ENCODE data around the gene KIRREL3. TPM values are rescaled to one million over a fixed set of nuclear protein-coding genes. Genes with fewer than 3 reads are reported as not detected.

Gene KIRREL3
- total RNA-seq, 4 donors from 2014 or later = 0.82 to 15.7 (median 1.4) TPM; not detected in 1

DNA sequence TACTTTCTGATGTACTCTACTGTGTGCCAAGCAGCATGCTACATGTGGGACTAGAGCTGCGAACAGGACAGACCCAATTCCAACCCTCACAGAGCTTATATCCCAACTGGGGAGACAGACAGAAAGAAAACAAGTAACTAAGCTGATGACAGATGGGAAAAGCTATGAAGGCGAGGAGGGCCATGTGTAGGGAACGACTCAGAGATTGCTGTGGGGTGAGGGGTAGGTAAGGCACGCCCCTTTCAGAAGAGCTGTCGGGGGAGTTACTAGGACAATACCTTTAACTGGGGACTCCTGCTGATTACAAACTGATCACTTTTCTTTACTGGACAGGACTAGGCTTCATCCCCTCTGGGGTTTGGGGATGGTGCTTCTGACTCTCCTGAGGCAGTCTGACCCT, 596.2 kb downstream of the KIRREL3 start:
- TF ChIP-seq POLR2AphosphoS5 (IDR thresholded peaks at IDR 0.05) (no peak), POLR2A (IDR thresholded peaks at IDR 0.05) (no peak), EP300 (IDR thresholded peaks at IDR 0.05; ENCODE audit: low read depth) (no peak)
- TF ChIP-seq, protein P1, sequence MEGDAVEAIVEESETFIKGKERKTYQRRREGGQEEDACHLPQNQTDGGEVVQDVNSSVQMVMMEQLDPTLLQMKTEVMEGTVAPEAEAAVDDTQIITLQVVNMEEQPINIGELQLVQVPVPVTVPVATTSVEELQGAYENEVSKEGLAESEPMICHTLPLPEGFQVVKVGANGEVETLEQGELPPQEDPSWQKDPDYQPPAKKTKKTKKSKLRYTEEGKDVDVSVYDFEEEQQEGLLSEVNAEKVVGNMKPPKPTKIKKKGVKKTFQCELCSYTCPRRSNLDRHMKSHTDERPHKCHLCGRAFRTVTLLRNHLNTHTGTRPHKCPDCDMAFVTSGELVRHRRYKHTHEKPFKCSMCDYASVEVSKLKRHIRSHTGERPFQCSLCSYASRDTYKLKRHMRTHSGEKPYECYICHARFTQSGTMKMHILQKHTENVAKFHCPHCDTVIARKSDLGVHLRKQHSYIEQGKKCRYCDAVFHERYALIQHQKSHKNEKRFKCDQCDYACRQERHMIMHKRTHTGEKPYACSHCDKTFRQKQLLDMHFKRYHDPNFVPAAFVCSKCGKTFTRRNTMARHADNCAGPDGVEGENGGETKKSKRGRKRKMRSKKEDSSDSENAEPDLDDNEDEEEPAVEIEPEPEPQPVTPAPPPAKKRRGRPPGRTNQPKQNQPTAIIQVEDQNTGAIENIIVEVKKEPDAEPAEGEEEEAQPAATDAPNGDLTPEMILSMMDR (IDR thresholded peaks at IDR 0.05) = no peak
- intact Hi-C loops (cut with DNase I; ENCODE audit: low total_unique reads) = no loop called here
- in situ Hi-C loops (cut with MboI; ENCODE audit: low pct_ligation_motif_present in 1 of 4, low pct_unique_long_range_greater_than_20kb in 1 of 4, low sequenced_read_pairs in 3 of 4) = loop anchor here in 1 of 4 donors (25.0 kb wide), 1 partner anchor 92 kb away; the partner anchor contains the start of gene DCPS
- Histone ChIP-seq H3K9me3 (no peaks in the 10 kb centered on the region), H3K4me3 (no peak overlapping the region), H3K36me3 (no peaks in the 10 kb centered on the region), H3K4me1 (peaks cover 0 to 26% (median 9%) of the 10 kb centered on the region in 4 donors), H3K27ac (no peak overlapping the region), H3K27me3 (no peaks in the 10 kb centered on the region)
- DNase-seq = no peak
- 96 to 100% methylated on average over 1 to 5 of the region's 5 CpGs for WGBS, 2 donors (ENCODE audit: low coverage in 1 of 2)

DNA sequence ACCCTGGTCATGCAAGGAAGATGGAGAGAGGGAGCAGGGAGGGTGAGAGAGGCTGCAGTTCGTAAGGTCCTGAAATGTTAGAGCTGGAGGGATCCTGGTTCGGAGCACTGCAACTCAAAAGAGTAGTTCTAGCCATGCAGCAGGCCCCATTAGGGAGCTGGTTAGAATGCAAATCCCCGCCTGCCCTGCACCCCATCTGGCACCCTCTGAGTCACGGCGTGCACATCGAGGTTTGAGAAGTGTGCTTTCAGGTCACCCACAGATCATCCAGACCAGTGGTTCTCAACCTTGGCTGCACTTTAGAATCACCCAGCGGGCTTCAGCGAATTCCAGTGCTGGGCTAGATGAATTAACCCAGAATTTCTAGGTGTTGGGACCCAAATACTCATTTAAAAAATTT, 596.9 kb downstream of the KIRREL3 start:
- in situ Hi-C loops (cut with MboI; ENCODE audit: low pct_ligation_motif_present in 1 of 4, low pct_unique_long_range_greater_than_20kb in 1 of 4, low sequenced_read_pairs in 3 of 4) = loop anchor here in 1 of 4 donors (25.0 kb wide), 1 partner anchor 91 kb away; the partner anchor contains the start of gene DCPS
- H3K4me1 ChIP-seq = peaks cover 0 to 26% (median 9%) of the 10 kb centered on the region in 4 donors
- TF ChIP-seq, protein P1 (IDR thresholded peaks at IDR 0.05) = no peak
- TF ChIP-seq POLR2A (IDR thresholded peaks at IDR 0.05) (no peak), POLR2AphosphoS5 (IDR thresholded peaks at IDR 0.05) (no peak), EP300 (IDR thresholded peaks at IDR 0.05; ENCODE audit: low read depth) (no peak)
- H3K9me3 ChIP-seq = no peaks in the 10 kb centered on the region
- WGBS, 2 donors (ENCODE audit: low coverage in 1 of 2) = 88 to 100% methylated on average over 3 to 8 of the region's 8 CpGs
- no peak overlapping the region for H3K4me3 ChIP-seq
- H3K36me3 ChIP-seq = no peaks in the 10 kb centered on the region
- H3K27me3 ChIP-seq = no peaks in the 10 kb centered on the region
- DNase-seq = no peak
- peak overlapping the region in 2 of 4 donors; percentile 20 to 33 for H3K27ac ChIP-seq
- intact Hi-C loops (cut with DNase I; ENCODE audit: low total_unique reads) = no loop called here

DNA sequence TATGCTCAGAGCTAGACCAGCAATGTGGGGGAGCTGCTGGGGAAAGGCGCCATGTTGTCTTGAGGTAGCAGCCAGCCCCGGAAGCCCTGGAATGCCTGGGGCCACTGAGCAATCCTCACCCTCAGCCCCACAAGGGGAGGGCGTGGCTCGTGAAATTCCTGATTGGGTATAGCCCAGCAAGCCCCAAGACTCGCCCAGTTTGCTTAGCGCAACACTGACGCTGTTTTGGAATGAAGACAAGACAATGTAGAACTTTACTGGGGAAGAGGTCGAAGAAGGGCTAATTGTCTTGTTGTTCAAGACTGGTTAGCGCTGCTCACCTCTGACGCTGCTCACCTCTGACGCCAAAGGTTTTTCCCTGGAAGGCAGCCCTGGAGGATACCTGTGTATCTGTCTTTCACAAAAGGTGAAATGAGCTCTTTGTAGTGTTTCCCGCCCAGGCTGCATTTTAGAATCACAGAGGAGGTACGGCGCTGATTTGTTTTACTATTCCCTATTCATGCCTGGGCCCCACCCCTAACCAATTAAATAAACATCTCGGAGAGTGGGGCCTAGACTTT, 597.5 kb downstream of the KIRREL3 start:
- 62 to 65% methylated on average over 4 to 15 of the region's 15 CpGs for WGBS, 2 donors (ENCODE audit: low coverage in 1 of 2)
- TF ChIP-seq POLR2AphosphoS5 (IDR thresholded peaks at IDR 0.05) (peak in 1 of 3 donors; percentile 40), EP300 (IDR thresholded peaks at IDR 0.05; ENCODE audit: low read depth) (no peak)
- H3K27ac ChIP-seq = peak overlapping the region in 2 of 4 donors; percentile 21 to 33
- peak; percentile 82 for DNase-seq
- in situ Hi-C loops (cut with MboI; ENCODE audit: low pct_ligation_motif_present in 1 of 4, low pct_unique_long_range_greater_than_20kb in 1 of 4, low sequenced_read_pairs in 3 of 4) = loop anchor here in 1 of 4 donors (25.0 kb wide), 1 partner anchor 91 kb away; the partner anchor contains the start of gene DCPS
- H3K9me3 ChIP-seq = no peaks in the 10 kb centered on the region
- H3K4me3 ChIP-seq = no peak overlapping the region
- intact Hi-C loops (cut with DNase I; ENCODE audit: low total_unique reads) = no loop called here
- no peaks in the 10 kb centered on the region for H3K36me3 ChIP-seq
- peaks cover 0 to 26% (median 9%) of the 10 kb centered on the region in 4 donors for H3K4me1 ChIP-seq
- H3K27me3 ChIP-seq = no peaks in the 10 kb centered on the region

DNA sequence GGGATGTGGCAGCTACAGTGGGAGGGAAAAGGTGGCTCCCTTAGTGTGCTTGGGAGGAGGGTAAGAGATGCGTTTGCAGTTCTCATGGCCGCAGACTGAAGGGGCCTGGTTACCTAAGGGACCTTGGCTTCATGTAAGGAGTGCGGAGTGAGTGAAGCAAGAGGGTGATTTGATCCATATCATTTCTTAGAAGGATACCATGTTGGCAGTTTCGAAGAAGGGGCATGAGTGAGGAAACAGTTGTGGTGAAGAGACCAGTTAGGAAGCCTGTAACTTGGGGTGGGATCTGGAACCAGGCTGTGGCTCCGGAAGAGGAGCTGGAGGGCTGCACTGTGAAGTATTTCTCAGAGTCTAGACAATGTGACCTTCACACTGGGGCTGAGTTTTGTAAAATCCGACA, 600.1 kb downstream of the KIRREL3 start:
- H3K27me3 ChIP-seq = no peaks in the 10 kb centered on the region
- H3K4me1 ChIP-seq = peaks cover 0 to 21% (median 6%) of the 10 kb centered on the region in 4 donors
- intact Hi-C loops (cut with DNase I; ENCODE audit: low total_unique reads) = no loop called here
- H3K9me3 ChIP-seq = no peaks in the 10 kb centered on the region
- WGBS, 2 donors (ENCODE audit: low coverage in 1 of 2) = 96% methylated on average over 4 to 6 of the region's 6 CpGs
- H3K36me3 ChIP-seq = no peaks in the 10 kb centered on the region
- H3K4me3 ChIP-seq = no peak overlapping the region
- no peak for DNase-seq
- in situ Hi-C loops (cut with MboI; ENCODE audit: low pct_ligation_motif_present in 1 of 4, low pct_unique_long_range_greater_than_20kb in 1 of 4, low sequenced_read_pairs in 3 of 4) = loop anchor here in 1 of 4 donors (25.0 kb wide), 1 partner anchor 88 kb away; the partner anchor contains the start of gene DCPS
- no peak for TF ChIP-seq POLR2AphosphoS5 (IDR thresholded peaks at IDR 0.05)
- TF ChIP-seq, protein P1 (IDR thresholded peaks at IDR 0.05) = no peak
- TF ChIP-seq EP300 (IDR thresholded peaks at IDR 0.05; ENCODE audit: low read depth) = no peak
- no peak for TF ChIP-seq POLR2A (IDR thresholded peaks at IDR 0.05)
- no peak overlapping the region for H3K27ac ChIP-seq
